ENCODE measurements around the gene ELMO2.
A peak's percentile ranks its signal among the peaks of the same experiment; 100 is the strongest.
"Not testable (repeated sequence)": the region's sequence is repeated elsewhere in the genome, so short reads cannot be mapped to it uniquely, and the experiment has no call there.

ELMO2 gene

DNA sequence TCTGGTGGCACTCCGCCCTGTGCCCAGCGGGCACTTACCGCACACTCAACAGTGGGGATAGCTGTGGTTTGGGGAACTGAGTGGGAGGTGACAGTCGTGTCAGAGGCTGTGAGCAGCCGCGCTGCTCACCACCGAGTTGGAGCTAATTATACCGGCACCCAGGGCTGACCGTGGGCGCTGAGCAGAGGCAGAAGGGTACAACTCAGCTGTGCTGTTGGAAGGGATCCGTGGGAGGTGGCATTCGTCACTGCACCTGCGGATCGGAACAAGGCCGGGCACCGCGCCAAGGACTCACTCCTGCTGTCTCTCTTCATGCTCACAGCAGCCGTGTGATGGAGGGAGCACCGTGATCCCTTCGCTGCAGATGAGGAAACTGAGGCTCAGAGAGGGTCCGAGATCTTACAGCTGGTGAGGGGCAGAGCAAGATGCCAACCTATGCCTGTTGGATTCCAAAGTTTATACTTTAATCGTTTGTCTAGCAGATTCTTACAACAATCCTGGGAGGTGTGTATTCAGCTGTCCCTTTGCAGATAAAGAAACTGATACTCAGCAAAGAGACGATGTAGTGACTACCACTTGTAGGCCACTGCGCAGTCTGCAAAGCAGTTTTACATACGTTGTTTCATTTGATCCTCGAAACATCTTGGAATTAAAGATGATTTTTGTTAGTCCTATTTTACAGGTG, 713 bp upstream of the ELMO2 start:
- no peak for DNase-seq (ENCODE audit: low read depth)

DNA sequence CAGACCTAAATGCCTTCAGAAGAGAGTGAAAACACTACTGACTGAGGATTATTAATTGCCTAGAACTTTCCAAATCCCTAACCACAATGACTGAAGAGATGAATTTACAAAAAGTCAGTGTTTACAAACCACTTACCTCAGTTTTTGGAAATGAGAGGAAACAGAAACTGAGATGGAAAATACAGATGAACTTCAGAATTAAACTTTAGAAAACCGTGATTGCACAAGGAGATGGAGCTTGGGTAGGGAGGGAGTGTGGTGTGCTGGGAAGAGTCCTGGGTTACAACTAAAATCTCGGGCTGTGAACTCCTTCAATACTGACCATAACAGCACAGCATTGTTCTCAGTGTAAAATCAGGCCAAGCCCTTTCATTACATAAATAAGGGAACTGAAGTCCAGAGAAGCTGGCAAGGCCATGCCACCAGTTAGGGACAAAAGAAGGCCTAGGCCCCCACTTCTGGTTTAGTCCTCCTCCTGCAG, 4.0 kb downstream of the ELMO2 start:
- no peak for DNase-seq (ENCODE audit: low read depth)

GRCh38 chr20:46401478-46401860, 4.9 kb downstream of the ELMO2 start:
- DNase-seq (ENCODE audit: low read depth), result no peak

DNA sequence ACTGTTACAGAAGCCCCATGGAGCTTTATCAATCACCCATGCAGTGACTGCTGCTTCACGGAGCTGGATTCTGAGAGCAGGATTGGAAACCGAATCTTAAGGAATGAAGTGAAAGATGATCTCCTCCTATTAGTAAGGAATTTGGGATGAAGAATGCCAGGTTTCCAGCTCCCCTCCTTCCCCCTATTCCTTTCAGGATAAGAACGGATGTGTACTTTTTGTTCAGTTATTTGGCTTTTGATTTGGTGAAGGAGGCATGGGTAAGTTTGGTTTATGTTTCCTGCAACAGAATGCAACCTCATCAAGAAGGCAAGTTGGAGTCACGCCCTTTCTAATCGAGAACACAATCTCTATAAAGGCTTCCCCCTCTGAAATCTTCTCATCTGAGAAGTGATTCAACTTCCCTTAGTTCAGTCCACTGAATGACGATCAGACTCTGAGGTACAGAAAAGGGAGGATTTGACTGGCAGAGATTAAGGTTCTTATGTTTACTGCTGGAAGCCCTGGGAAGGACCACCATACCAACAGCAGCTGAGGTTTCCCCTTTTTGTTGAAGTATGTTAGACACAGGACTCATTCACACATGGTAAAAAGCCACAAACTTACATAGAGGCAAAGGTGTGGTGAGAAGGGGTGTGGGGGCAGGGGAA, 5.5 kb downstream of the ELMO2 start:
- peak; percentile 76 for DNase-seq (ENCODE audit: low read depth)

DNA sequence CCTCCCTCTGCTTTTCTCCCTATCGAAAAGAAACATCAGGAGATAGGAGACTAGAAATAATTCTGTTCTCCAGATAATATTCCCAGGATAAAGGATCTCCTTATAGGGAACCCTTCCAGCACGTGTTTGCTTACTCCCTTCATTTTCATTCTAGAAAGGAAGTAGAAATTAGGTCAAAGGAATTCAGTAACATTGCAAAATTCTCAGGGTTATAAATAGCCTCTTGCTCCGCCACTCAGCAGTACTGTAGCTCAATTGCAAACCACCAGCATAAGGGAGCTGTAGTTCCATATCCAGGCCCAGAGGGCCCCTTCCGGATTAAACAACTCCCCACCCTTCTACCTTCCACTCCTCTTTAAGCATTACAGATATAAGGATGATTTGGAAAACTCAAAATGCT, 6.2 kb downstream of the ELMO2 start:
- peak; percentile 84 for DNase-seq (ENCODE audit: low read depth)

GRCh38 chr20:46399401-46399800, 7.0 kb downstream of the ELMO2 start:
- DNase-seq (ENCODE audit: low read depth), result no peak

- no peak for DNase-seq (ENCODE audit: low read depth)
These were observed 7.5 kb downstream of the ELMO2 start for GRCh38 chr20:46398963-46399362.

DNA sequence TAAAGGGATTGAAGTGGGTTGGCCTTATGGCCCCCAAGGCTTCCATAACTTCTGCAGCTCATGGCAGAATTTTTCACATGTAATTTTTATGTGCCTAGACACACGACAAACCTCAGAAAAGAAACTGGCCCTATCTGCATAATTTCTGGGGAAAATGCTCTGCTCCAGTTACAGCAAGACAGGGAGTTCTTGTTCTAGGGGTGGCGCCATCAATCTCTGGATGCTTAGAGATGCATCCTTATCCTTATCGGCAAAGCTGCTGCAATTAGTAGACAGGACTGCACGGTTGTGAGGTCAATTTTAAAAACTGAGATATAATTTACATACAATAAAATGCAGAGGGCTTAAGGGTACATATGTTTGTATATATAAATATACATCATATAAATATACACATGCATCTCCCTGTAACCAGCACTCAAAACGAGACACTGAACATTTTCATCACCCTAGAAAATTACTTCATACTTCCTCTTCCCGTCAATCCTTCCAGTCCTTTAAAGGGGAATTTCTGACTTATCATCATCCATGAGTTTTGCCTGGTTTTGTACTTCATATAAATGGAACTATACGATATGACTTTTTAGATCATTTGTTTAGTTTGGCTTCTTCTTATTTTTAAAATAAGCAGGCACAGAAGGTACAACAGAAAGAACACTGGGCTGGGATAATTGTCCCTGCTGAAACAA, 10.2 kb downstream of the ELMO2 start:
- DNase-seq (ENCODE audit: low read depth), result no peak

DNA sequence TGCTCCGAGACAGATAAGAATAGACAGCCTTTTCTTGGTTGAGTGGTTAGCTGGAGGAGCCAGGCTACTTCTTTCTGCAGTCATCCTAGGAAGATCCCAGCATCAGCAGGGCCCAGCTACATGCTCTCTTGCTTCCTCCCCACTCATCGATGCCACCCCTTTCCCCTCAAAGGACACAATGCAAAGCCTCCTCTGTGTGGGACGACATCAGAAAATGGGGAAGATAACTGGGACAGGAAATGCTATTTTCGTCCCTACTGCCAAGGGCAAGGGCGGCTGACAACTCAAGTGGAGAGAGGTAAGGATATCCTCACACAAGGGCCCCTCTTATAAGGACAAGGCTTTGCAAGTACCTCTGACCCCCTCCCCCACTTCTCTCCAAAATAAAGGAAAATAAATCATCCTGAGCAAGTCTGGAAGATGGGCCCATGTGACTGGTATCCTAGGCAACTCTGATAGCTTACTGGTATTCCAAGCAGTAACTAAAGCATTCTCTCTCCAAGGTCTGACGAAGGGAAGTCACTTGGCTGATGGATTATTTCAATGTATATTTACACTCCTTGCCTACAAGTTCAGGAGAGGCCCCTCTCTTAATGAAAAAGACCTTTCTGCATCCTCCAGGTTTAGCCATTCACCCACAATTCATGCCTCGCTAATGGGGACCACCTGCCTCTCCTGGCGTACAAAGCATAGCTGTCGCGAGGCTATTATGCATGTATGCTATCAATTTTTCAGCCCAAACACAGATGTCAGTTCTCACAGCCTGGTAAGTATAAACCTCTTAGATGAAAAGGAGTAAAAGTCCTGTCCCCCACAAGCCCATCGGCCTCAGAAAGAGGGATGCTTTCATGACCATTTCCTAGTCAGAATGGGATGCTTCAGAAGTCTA, 11.3 kb downstream of the ELMO2 start:
- DNase-seq (ENCODE audit: low read depth), result no peak

DNA sequence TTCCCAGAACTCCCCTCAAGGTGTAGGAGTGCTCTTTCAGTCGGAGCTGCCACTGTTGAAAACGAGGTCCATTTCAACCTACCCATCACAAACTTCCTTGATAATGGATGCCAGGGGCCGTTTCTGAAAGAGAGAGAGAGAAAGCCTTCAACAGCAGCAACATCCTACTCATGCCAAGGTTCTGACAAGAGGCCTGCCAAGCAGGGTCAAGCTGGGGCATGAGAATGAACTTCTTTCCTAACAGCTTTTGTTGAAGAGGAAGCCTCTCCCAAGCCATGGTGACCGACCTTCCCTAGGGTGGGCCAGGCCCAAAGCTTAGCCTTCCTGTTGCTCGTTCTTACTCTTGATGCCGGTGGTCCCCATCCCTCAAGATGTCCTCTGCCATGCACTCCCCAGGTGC, 12.4 kb downstream of the ELMO2 start:
- DNase-seq (ENCODE audit: low read depth), result no peak

- DNase-seq (ENCODE audit: low read depth), result no peak
These were observed 17.5 kb downstream of the ELMO2 start for GRCh38 chr20:46388937-46389336.

- no peak for DNase-seq (ENCODE audit: low read depth)
These were observed 18.1 kb downstream of the ELMO2 start for GRCh38 chr20:46388201-46388836.

- DNase-seq (ENCODE audit: low read depth), result not testable (repeated sequence)
These were observed 19.4 kb downstream of the ELMO2 start for GRCh38 chr20:46387054-46387453.

DNA sequence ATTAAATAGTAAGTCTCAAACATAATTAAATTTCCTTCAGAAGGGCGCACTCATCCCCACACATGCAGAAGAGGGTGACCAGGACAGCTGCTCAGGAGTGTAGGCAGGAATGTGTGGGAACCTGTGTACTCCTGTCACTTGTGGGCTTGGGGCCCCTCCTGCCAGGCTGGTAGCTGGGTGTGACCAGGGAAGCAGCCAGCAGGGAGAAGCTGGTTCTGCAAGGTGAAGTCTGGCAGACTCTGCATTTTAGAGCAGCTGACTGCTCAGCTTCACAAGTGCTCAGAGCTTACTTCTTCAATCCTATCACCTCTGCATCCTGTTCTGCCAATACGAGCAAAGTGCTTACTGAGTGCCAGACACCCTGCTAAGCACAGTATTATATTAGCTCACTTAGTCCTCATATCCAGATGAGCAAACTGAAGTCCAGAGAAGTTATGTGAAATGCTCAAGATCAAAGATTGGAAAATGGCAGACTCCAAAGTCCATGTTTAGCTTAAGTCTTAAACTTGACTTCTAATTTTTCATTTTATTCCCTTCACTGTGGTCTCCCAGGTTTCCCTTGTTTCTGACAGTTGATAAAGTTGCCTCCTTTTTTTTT, 27.9 kb downstream of the ELMO2 start:
- DNase-seq (ENCODE audit: low read depth), result no peak

- no peak for DNase-seq (ENCODE audit: low read depth)
These were observed 28.9 kb downstream of the ELMO2 start for GRCh38 chr20:46377518-46377917.

- DNase-seq (ENCODE audit: low read depth), result no peak
These were observed 30.1 kb downstream of the ELMO2 start for GRCh38 chr20:46376196-46376785.

- peak; percentile 46 for DNase-seq (ENCODE audit: low read depth)
These were observed 30.6 kb downstream of the ELMO2 start for GRCh38 chr20:46375771-46376170.

- DNase-seq (ENCODE audit: low read depth), result no peak
These were observed 32.0 kb downstream of the ELMO2 start for GRCh38 chr20:46374383-46374782.

DNA sequence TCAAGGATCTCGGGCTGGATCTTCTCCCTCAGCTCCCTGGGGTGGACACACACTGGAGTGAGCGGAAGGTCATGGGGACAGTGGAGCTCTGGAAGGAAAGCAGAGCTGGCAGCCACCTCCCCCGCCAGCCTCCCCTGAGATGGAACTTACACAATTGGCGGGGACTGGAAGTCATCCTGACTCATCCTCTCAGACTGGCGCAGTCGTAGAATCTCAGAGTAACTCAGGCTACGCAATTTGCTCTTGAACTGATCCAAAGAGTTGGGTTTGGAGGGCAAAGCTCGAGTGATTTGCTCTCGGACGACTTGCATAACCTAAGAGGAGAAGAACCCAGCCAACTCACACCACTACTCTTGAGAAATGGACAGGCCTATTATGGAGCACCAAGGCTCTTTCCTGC, 34.8 kb downstream of the ELMO2 start:
- DNase-seq (ENCODE audit: low read depth), result no peak

DNA sequence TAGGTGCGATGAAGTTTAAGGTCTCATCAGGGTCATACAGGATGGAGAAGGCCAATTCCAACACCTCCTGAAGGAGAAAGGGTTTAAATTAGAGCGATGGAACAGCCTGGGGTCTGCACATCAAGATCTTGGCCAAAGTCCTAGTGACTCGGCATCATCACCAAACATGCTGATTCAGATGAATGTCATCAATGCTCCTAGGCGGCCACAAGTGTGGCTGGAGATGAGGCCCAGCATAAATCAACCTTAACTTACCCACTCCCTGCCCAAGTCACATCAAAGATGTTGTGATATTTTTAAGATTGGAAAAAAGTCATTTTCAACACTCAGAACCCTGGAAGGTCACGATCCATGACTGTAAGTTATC, 37.5 kb downstream of the ELMO2 start:
- DNase-seq (ENCODE audit: low read depth), result no peak

Data from iris pigment epithelial cell (primary cell).